LNCaP clone FGC (cell line): ENCODE data around the gene BEND6.

Experiments used
- DNase-seq: peaks from one replicate; pipeline ENCODE4 v3.0.0-alpha.2; 2011; ENCODE audit warnings: low read depth
- H3K4me3 ChIP-seq: 2 replicates; pipeline ENCODE4 v1.5.1; 2011; ENCODE audit warnings: mild to moderate bottlenecking, low read depth, low read length, control low read depth
- TF ChIP-seq, protein P1 (sequence below): IDR thresholded peaks from 2 replicates; pipeline ENCODE4 v1.5.1; 2012; ENCODE audit warnings: mild to moderate bottlenecking; ENCODE audit not compliant: control insufficient read depth, insufficient read depth; ENCODE audit errors: extremely low read depth

Gene BEND6

GRCh38 chr6:57021086-57021720 lies 66.3 kb downstream of the BEND6 start:
- DNase-seq = no peak
- TF ChIP-seq, protein P1, sequence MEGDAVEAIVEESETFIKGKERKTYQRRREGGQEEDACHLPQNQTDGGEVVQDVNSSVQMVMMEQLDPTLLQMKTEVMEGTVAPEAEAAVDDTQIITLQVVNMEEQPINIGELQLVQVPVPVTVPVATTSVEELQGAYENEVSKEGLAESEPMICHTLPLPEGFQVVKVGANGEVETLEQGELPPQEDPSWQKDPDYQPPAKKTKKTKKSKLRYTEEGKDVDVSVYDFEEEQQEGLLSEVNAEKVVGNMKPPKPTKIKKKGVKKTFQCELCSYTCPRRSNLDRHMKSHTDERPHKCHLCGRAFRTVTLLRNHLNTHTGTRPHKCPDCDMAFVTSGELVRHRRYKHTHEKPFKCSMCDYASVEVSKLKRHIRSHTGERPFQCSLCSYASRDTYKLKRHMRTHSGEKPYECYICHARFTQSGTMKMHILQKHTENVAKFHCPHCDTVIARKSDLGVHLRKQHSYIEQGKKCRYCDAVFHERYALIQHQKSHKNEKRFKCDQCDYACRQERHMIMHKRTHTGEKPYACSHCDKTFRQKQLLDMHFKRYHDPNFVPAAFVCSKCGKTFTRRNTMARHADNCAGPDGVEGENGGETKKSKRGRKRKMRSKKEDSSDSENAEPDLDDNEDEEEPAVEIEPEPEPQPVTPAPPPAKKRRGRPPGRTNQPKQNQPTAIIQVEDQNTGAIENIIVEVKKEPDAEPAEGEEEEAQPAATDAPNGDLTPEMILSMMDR = peak; percentile 36; the same call in 1 of the 2 replicates
- no peak overlapping the region for H3K4me3 ChIP-seq

DNA sequence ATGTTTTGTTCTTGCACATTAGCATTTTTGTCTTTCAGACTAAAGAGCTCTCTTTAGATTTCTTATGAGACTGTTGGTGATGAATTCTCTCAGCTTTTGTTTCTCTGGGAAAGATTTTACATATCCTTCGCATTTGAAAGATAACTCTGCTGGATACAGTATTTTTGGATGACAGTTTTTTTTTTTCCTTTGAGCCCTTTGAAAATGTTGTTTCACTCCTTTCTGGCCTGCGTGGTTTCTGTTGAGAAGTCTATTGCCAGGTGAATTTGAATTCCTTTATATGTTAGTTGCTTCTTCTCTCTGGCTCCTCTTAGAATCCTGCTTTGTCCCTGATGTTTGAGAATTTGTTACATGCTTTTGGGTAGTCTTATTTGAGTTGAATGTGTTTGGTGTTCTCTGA lies 69.4 kb downstream of the BEND6 start:
- TF ChIP-seq, protein P1 = no peak
- DNase-seq = no peak
- H3K4me3 ChIP-seq = no peak overlapping the region

DNA sequence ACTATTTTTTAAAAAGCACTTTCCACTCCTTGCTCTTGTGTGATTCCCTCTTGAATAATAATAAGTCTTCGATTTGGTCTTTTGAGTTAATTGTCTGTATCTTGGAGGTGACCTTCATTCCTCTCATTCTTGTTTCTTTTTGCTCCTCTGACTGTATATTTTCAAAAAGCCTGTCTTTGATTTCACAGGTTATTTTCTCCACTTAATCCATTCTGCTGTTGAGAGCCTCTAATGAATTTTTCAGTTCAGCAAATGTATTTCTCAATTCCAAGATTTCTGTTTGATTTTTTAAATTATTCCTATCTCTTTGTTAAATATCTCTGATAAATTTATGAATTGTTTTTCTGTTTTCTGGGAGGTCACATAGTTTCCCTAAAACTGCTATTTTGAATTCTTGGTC lies 69.9 kb downstream of the BEND6 start:
- no peak for DNase-seq
- H3K4me3 ChIP-seq = no peak overlapping the region
- TF ChIP-seq, protein P1 = no peak

GRCh38 chr6:57026001-57026400 lies 71.1 kb downstream of the BEND6 start:
- no peak for DNase-seq

DNA sequence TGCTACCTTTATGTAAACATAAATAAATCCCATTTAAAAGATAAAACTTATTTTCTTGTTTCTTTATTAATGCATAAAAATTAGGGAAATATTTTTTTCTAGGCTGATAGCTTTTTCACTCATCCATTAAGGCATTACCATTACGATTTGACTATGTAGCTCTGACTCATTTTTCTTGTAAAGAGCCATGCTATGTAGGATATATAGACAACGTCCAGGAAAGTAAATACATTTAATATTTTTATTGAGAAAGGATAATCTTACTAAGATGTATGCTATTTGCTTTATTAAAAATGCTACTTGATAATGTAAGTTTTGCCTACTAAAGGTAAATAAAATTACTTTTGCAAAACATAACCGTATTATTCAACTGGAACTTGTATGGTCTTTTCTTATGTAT lies 72.4 kb downstream of the BEND6 start:
- DNase-seq = no peak
- TF ChIP-seq, protein P1 = no peak
- H3K4me3 ChIP-seq = no peak overlapping the region

More at GRCh38 chr6:57026001-57026400, 71.1 kb downstream of the BEND6 start:
- TF ChIP-seq, protein P1 = no peak
- H3K4me3 ChIP-seq = no peak overlapping the region

DNA sequence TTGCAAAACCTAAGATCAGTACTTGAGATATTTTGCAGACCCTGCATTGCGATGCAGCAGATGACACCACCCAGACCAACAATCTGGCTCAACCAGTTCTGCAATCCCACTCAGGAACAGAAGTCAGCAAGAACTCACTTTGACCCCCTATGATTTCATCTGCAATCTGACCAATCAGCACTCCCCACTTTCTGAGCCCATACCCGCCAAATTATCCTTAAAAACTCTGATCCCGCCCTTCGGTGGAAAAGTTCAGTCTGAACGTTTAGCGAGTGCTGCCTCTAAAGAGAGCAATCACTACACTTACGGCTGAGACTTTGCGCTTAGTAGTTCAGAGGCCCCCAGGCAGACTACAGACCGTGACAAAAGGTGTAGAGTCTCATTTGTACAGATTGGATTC lies 74.3 kb downstream of the BEND6 start:
- TF ChIP-seq, protein P1 = no peak
- DNase-seq = no peak
- no peak overlapping the region for H3K4me3 ChIP-seq

DNA sequence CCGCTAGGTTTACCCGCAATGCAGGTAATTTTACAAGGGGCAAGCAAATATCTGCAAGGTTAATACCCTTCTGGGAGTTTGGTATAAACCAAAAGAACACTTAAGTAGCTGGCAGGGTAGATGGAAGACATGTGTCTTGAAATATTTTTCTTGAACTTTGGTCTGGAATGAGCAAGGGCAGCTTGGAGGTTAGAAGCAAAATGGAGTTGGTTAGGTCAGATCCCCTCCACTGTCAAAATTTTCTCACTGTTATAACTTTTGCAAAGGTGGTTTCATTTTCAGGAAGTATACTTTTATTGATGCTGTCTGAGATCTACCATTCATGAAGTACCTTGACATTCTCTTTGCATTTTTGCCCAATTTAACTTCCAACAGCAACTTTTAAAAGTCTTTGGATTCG lies 78.3 kb downstream of the BEND6 start:
- no peak for DNase-seq
- TF ChIP-seq, protein P1 = no peak
- no peak overlapping the region for H3K4me3 ChIP-seq
